Activated T-helper 17 cell treated with anti-CD3 and anti-CD28 coated beads, Interleukin-2, amount 50 U/mL, for 72 hours (primary cell): ENCODE data around the gene JCAD. TPM values are rescaled to one million over a fixed set of nuclear protein-coding genes. Genes with fewer than 3 reads are reported as not detected.
"Not testable (repeated sequence)": the region's sequence is repeated elsewhere in the genome, so short reads cannot be mapped to it uniquely, and the experiment has no call there.

Experiments
- ATAC-seq: fragments of 150-1000 bp; cut with Tn5 transposase; replicated peaks from 2 replicates; pipeline ENCODE4 v1.10.0; 2021; ENCODE audit warnings: mild to moderate bottlenecking, moderate library complexity
- H3K27ac Mint-ChIP-seq: one replicate; pipeline ENCODE4 v1.8.0; 2022; ENCODE audit warnings: mixed read lengths
- H3K27me3 Mint-ChIP-seq: one replicate; pipeline ENCODE4 v1.8.0; 2022; ENCODE audit warnings: mixed read lengths
- H3K36me3 Mint-ChIP-seq: one replicate; pipeline ENCODE4 v1.8.0; 2022; ENCODE audit warnings: low read depth, mild to moderate bottlenecking, mixed read lengths
- H3K4me1 Mint-ChIP-seq: one replicate; pipeline ENCODE4 v1.8.0; 2022; ENCODE audit warnings: mixed read lengths
- H3K4me3 Mint-ChIP-seq: one replicate; pipeline ENCODE4 v1.8.0; 2022; ENCODE audit warnings: mild to moderate bottlenecking, mixed read lengths
- H3K9me3 Mint-ChIP-seq: one replicate; pipeline ENCODE4 v1.8.0; 2022; ENCODE audit warnings: mixed read lengths
- total RNA-seq, 2 donors: library from RNA; stranded (reverse); gene quantifications; one replicate each; pipeline ENCODE4 v1.2.3, GENCODE V29; 2022

JCAD gene
- total RNA-seq, 2 donors from 2014 or later: 0.58 TPM; not detected in 1

DNA sequence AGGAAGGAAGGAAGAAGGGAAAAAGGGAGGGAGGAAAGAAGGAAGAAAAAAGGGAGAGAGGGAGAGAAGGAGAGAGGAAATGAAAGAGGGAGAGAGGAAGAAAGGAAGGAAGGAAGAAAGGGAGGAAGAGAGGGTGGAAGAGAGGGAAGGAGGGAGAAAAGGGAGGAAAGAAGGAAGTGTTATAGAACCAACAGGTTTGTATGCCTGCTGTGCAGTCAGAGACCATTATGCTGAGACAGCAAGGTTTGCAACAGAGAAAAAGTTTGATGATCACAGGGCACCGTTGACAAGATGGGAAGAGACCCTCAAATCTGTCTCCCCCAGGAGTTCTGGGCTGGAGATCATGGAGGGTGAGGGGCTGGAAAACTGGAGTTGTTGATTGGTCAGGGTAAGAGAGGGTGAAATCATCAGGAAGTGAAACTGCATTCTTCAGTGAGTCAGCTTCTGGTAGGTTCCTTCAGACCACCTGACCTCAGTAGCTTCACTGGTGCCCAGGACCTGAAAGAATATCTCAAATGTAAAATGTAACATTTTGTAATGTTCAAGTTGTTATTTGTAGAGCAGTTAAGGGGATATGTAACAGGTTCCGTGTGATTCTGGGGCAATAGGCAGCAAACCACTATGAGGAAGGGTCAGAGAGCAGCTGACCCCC lies 76.3 kb downstream of the JCAD start:
- Mint-ChIP-seq H3K27ac (no peak overlapping the region), H3K36me3 (no peaks in the 10 kb centered on the region), H3K4me1 (no peaks in the 10 kb centered on the region), H3K27me3 (peaks cover 16% of the 10 kb centered on the region), H3K4me3 (no peak overlapping the region), H3K9me3 (peaks cover 14% of the 10 kb centered on the region)
- no peak for ATAC-seq

GRCh38 chr10:29981510-29981909 lies 77.9 kb downstream of the JCAD start:
- H3K9me3 Mint-ChIP-seq: peaks cover 14% of the 10 kb centered on the region
- no peaks in the 10 kb centered on the region for H3K36me3 Mint-ChIP-seq
- H3K4me1 Mint-ChIP-seq: no peaks in the 10 kb centered on the region
- no peak overlapping the region for H3K27ac Mint-ChIP-seq
- ATAC-seq: no peak
- H3K27me3 Mint-ChIP-seq: peaks cover 23% of the 10 kb centered on the region
- no peak overlapping the region for H3K4me3 Mint-ChIP-seq

DNA sequence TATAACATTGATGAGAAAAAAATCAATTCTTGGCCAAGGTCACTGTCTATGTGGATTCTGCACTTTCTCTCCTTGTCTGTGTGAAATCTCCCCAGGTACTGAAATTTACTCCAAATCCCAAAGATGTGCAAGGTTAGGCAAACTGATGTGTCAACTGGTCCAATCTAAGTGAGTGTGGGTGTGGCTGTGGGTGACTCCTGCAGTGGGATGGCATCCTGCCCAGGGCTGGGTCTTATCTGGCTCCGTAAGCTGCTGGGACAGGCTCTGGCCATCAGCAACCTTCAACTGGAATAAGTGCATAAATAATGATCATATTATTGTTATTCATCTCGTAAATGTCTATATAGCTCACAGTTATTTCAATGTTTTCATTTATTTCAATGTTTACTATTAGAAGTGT lies 79.3 kb downstream of the JCAD start:
- H3K36me3 Mint-ChIP-seq: no peaks in the 10 kb centered on the region
- H3K27me3 Mint-ChIP-seq: peaks cover 26% of the 10 kb centered on the region
- H3K9me3 Mint-ChIP-seq: peaks cover 14% of the 10 kb centered on the region
- H3K27ac Mint-ChIP-seq: no peak overlapping the region
- H3K4me3 Mint-ChIP-seq: no peak overlapping the region
- ATAC-seq: no peak
- no peaks in the 10 kb centered on the region for H3K4me1 Mint-ChIP-seq

DNA sequence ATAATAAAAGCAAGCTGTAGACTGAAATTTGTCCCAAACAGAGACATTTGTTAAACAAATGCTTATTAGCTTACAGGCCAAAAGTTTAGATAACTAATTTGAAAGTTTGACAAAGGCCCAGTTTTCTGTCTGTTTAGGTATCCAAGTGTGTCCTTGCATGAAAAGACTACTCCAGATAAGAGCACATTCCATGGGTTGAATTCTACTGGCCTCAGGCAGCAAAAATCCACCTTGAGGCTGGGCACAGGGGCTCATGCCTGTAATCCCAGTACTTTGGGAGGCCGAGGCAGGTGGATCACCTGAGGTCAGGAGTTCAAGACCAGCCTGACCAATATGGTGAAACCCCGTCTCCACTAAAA lies 80.0 kb downstream of the JCAD start:
- Mint-ChIP-seq H3K27me3 (peaks cover 26% of the 10 kb centered on the region), H3K9me3 (peaks cover 17% of the 10 kb centered on the region)
- not testable (repeated sequence) for H3K36me3 Mint-ChIP-seq, H3K4me1 Mint-ChIP-seq, ATAC-seq, H3K27ac Mint-ChIP-seq, H3K4me3 Mint-ChIP-seq

- Mint-ChIP-seq H3K4me1 (no peaks in the 10 kb centered on the region), H3K9me3 (peaks cover 3% of the 10 kb centered on the region), H3K36me3 (no peaks in the 10 kb centered on the region), H3K27me3 (peaks cover 21% of the 10 kb centered on the region), H3K4me3 (no peak overlapping the region), H3K27ac (no peak overlapping the region)
- ATAC-seq: no peak
Observed at GRCh38 chr10:29977171-29977570, 82.2 kb downstream of the JCAD start.

GRCh38 chr10:29976134-29976533 lies 83.3 kb downstream of the JCAD start:
- Mint-ChIP-seq H3K9me3 (peaks cover 3% of the 10 kb centered on the region), H3K27ac (no peak overlapping the region)

GRCh38 chr10:29974773-29975172 lies 84.6 kb downstream of the JCAD start:
- Mint-ChIP-seq H3K36me3 (no peaks in the 10 kb centered on the region), H3K9me3 (peaks cover 3% of the 10 kb centered on the region), H3K4me3 (no peak overlapping the region), H3K4me1 (no peaks in the 10 kb centered on the region), H3K27ac (no peak overlapping the region), H3K27me3 (peaks cover 26% of the 10 kb centered on the region)
- ATAC-seq: no peak

More at GRCh38 chr10:29976134-29976533, 83.3 kb downstream of the JCAD start:
- peaks cover 23% of the 10 kb centered on the region for H3K27me3 Mint-ChIP-seq
- peak; percentile 29 for ATAC-seq
- H3K4me1 Mint-ChIP-seq: no peaks in the 10 kb centered on the region
- no peaks in the 10 kb centered on the region for H3K36me3 Mint-ChIP-seq
- no peak overlapping the region for H3K4me3 Mint-ChIP-seq

- no peak for ATAC-seq
- Mint-ChIP-seq H3K9me3 (peaks cover 3% of the 10 kb centered on the region), H3K27ac (no peak overlapping the region), H3K27me3 (peaks cover 26% of the 10 kb centered on the region), H3K4me3 (no peak overlapping the region), H3K36me3 (no peaks in the 10 kb centered on the region), H3K4me1 (no peaks in the 10 kb centered on the region)
Observed at GRCh38 chr10:29973921-29974320, 85.5 kb downstream of the JCAD start.

DNA sequence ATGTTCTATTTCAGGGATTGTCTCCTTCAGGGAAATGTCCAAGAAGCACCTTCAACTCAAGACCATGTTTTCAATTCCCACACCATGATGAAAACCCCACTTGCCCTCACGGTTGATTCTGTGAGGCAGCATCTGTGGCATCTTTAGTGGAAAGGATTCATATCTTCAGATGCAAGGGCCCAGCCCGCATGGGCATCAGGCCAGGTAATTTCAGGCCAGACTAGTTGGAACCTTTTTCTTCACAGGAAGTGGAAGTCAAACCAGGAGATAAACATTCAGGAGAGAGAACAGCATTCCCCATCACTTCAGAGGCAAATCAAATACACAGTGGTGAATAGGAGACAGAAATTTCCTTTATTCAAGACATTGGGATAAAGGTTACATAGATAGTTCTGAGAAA lies 88.8 kb downstream of the JCAD start:
- H3K27ac Mint-ChIP-seq: no peak overlapping the region
- no peak for ATAC-seq
- no peak overlapping the region for H3K4me3 Mint-ChIP-seq
- H3K27me3 Mint-ChIP-seq: peaks cover 13% of the 10 kb centered on the region
- no peaks in the 10 kb centered on the region for H3K4me1 Mint-ChIP-seq
- H3K9me3 Mint-ChIP-seq: peaks cover 3% of the 10 kb centered on the region
- no peaks in the 10 kb centered on the region for H3K36me3 Mint-ChIP-seq

- H3K4me3 Mint-ChIP-seq: no peak overlapping the region
- H3K27ac Mint-ChIP-seq: no peak overlapping the region
- ATAC-seq: no peak
- H3K4me1 Mint-ChIP-seq: no peaks in the 10 kb centered on the region
- H3K36me3 Mint-ChIP-seq: no peaks in the 10 kb centered on the region
- H3K9me3 Mint-ChIP-seq: peaks cover 3% of the 10 kb centered on the region
- H3K27me3 Mint-ChIP-seq: peaks cover 10% of the 10 kb centered on the region
Observed at GRCh38 chr10:29970012-29970396, 89.4 kb downstream of the JCAD start.

DNA sequence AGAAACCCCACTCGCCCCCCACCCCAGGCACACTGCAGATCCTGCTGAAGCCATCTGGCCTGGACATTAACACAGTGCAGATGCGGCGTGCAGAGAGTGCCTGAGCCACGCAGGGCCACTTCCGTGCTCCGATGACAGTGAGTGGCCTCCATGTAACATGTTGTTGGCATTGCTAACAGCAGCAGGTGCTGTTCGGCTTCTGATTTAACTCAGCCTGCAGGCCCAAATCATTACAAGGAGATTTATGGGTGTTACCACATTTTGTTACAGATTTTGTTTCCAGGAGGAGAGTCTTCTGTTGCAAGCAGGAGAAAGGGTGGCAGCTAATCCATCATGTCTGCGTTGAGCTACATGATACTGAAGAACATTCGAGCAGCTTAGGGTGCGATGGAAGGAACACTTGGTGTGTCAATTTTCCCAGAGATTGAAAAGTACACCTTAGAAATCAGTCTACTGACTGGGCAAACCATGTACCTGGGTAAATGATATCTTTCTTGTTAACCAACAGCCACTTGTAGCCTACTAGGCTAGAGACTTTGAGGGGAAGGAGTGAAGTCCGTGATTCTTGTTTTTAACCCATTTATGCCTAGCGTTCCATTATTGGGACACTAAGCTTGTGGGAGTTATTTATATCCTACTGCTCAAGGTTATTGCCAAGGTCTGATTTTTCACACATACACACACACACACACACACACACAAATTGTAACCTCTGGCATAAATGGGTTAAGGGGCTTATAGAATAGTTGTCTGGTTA lies 90.0 kb downstream of the JCAD start:
- no peaks in the 10 kb centered on the region for H3K9me3 Mint-ChIP-seq
- H3K4me1 Mint-ChIP-seq: no peaks in the 10 kb centered on the region
- no peaks in the 10 kb centered on the region for H3K36me3 Mint-ChIP-seq
- ATAC-seq: no peak
- peaks cover 10% of the 10 kb centered on the region for H3K27me3 Mint-ChIP-seq
- no peak overlapping the region for H3K27ac Mint-ChIP-seq
- no peak overlapping the region for H3K4me3 Mint-ChIP-seq

- Mint-ChIP-seq H3K27me3 (peaks cover 17% of the 10 kb centered on the region), H3K9me3 (no peaks in the 10 kb centered on the region), H3K36me3 (no peaks in the 10 kb centered on the region), H3K4me1 (no peaks in the 10 kb centered on the region), H3K27ac (no peak overlapping the region), H3K4me3 (no peak overlapping the region)
- no peak for ATAC-seq
Observed at GRCh38 chr10:29968585-29968984, 90.8 kb downstream of the JCAD start.

DNA sequence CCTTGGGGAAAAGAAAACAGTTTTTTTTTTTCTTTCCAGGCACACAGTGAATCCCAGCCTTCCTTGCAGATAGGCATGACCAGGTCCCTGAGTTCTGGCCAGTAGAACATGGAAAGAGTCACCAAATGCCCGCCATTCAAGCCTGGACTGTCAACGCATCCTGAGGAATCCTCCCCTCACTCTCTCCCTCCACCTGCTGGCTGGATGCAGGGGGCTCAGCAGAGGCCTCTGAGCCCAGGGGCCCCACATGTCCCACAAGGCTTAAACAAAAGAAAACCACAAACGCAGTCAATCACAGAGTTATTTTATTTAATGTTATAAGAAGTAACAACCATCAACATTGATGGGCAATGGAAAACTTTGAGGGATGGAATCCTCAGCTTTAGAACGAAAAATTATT lies 93.1 kb downstream of the JCAD start:
- Mint-ChIP-seq H3K27me3 (peaks cover 14% of the 10 kb centered on the region), H3K4me3 (no peak overlapping the region), H3K27ac (no peak overlapping the region), H3K4me1 (no peaks in the 10 kb centered on the region), H3K9me3 (no peaks in the 10 kb centered on the region), H3K36me3 (no peaks in the 10 kb centered on the region)
- ATAC-seq: no peak
